Type B pancreatic cell (in vitro differentiated cells): ENCODE measurements around the gene PLXDC1. TPM values are rescaled to one million over a fixed set of nuclear protein-coding genes. Genes with fewer than 3 reads are reported as not detected.

ENCODE experiments used
- DNase-seq: peaks from one replicate; pipeline ENCODE4 v3.0.0; 2021; ENCODE audit warnings: mixed read lengths; ENCODE audit not compliant: unreplicated experiment; ENCODE audit errors: extremely low spot score
- H3K27ac Mint-ChIP-seq: 2 replicates; pipeline ENCODE4 v1.8.0; 2021; ENCODE audit warnings: mild to moderate bottlenecking, mixed read lengths
- H3K27me3 Mint-ChIP-seq: 2 replicates; pipeline ENCODE4 v1.8.0; 2021; ENCODE audit warnings: mixed read lengths
- H3K36me3 Mint-ChIP-seq: 2 replicates; pipeline ENCODE4 v1.8.0; 2021; ENCODE audit warnings: mixed read lengths
- H3K4me1 Mint-ChIP-seq: one replicate; pipeline ENCODE4 v1.8.0; 2021; ENCODE audit warnings: mixed read lengths; ENCODE audit not compliant: unreplicated experiment
- H3K4me3 Mint-ChIP-seq: 2 replicates; pipeline ENCODE4 v1.8.0; 2021; ENCODE audit warnings: mild to moderate bottlenecking, mixed read lengths
- H3K9me3 Mint-ChIP-seq: 2 replicates; pipeline ENCODE4 v1.8.0; 2021; ENCODE audit warnings: mixed read lengths
- total RNA-seq: library from RNA; stranded (reverse); gene quantifications from 2 replicates; pipeline ENCODE4 v1.2.1, GENCODE V29; 2021; ENCODE audit warnings: low replicate concordance
- TF ChIP-seq, protein P1 (sequence below): fragments of 200-600 bp; sonication (generic); conservative IDR thresholded peaks from 2 replicates; pipeline ENCODE4 v1.5.0; 2021; ENCODE audit warnings: antibody characterized with exemption, mild to moderate bottlenecking

PLXDC1 gene
- total RNA-seq, 1 donor from 2014 or later = 5.0 TPM

DNA sequence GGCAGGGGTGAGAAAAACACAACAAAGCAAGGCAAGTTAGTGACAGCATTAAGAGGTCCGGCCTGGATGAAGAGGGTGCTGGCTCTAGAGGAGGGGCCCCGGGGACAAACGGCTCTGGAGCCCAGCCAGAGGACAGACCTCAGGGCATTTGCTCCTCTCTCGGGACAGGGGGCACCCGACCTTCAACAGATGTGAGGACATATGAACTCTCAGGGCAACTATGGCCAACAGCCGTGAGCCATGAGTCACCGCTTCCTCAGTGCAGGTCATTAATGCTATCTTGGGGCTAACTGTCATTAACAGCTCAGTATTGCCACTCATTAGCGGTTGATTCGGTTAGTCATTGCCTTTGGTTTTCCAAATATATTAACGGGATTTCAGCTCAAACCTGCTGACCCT is 24.3 kb upstream of the PLXDC1 start:
- no peaks in the 10 kb centered on the region for H3K4me1 Mint-ChIP-seq
- H3K36me3 Mint-ChIP-seq = peaks cover 5% of the 10 kb centered on the region
- H3K27me3 Mint-ChIP-seq = no peaks in the 10 kb centered on the region
- no peak overlapping the region for H3K27ac Mint-ChIP-seq
- no peak for DNase-seq
- TF ChIP-seq, protein P1, sequence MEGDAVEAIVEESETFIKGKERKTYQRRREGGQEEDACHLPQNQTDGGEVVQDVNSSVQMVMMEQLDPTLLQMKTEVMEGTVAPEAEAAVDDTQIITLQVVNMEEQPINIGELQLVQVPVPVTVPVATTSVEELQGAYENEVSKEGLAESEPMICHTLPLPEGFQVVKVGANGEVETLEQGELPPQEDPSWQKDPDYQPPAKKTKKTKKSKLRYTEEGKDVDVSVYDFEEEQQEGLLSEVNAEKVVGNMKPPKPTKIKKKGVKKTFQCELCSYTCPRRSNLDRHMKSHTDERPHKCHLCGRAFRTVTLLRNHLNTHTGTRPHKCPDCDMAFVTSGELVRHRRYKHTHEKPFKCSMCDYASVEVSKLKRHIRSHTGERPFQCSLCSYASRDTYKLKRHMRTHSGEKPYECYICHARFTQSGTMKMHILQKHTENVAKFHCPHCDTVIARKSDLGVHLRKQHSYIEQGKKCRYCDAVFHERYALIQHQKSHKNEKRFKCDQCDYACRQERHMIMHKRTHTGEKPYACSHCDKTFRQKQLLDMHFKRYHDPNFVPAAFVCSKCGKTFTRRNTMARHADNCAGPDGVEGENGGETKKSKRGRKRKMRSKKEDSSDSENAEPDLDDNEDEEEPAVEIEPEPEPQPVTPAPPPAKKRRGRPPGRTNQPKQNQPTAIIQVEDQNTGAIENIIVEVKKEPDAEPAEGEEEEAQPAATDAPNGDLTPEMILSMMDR = no peak
- no peaks in the 10 kb centered on the region for H3K9me3 Mint-ChIP-seq
- no peak overlapping the region for H3K4me3 Mint-ChIP-seq

DNA sequence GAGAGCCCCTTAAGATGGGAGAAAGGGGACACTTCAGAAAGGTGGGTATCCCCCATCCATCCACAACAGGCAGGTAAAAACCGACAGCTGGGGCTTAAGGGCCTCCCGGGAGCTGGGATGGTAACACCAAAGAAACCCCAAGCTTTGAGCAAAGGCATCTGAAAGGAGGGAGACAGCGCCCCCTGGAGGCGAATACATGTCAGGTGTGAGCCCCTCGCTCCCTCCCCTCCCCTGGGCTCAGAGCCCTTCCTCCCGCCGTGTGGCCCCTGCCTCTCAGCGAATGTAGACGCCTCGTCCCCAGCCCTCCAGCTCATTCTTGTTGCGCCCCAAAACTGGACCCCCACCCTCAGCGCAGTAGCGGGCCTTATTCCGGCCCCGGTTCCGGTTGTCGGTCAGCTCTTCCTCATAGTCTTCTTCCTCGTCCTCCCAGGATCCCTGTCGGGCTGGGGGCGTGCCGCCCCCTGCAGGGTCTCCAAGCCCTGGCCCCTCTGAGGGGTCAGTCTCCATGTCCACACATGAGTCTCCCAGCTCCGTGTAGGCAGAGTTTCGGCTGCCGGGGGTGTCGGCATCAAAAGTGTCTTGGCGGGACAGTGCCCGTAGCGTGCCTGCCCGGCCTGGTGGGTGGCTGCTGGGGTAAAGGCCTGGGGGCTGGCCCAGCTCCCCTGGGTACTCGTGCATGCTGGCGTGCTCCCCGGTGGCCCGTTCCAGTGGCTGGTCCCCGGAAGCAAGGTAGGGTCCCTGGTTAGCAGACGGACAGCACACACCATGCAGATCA is 23.7 kb upstream of the PLXDC1 start:
- TF ChIP-seq, protein P1 = peak; percentile 95
- Mint-ChIP-seq H3K9me3 (no peaks in the 10 kb centered on the region), H3K27me3 (no peaks in the 10 kb centered on the region), H3K27ac (no peak overlapping the region), H3K4me3 (no peak overlapping the region), H3K4me1 (no peaks in the 10 kb centered on the region), H3K36me3 (peaks cover 5% of the 10 kb centered on the region)
- no peak for DNase-seq

DNA sequence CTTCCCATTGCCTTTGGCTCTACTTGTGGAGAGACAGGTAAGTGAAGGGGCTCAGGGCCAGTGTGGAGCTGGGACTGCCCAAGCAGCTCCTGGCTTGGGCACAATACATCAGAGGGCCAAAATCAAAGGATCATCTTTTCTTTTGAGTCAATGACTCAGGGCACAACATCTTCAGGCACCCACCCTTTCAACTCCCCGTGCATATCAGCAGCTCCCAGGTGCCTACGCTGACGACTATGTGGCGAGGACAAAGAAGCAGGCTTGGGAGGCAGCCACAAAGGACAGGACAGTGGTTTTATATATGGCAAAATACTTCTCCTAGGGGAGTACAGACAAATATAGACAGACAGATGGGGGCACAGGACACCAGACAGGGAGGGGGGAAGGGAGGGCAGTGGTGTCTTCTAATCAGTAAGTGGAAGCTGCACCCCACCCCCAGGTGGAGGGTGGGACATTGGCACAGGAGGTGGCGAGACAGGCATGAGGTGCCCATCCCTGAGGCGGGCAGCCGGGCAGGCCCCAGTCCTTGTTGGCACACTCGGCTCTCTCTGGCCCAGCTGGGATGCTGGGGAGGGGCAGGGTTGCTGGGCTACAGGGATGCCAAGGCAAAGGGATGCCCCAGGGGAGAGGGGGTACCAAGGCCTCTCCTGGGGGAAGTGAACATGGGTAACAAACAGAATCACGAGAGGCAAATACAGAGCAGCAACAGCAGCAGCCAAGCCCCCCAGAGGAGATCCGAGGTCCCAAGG is 22.3 kb upstream of the PLXDC1 start:
- H3K36me3 Mint-ChIP-seq = peaks cover 5% of the 10 kb centered on the region
- H3K27me3 Mint-ChIP-seq = peaks cover 4% of the 10 kb centered on the region
- H3K27ac Mint-ChIP-seq = no peak overlapping the region
- no peak overlapping the region for H3K4me3 Mint-ChIP-seq
- no peak for DNase-seq
- no peaks in the 10 kb centered on the region for H3K4me1 Mint-ChIP-seq
- no peaks in the 10 kb centered on the region for H3K9me3 Mint-ChIP-seq
- TF ChIP-seq, protein P1 = no peak

DNA sequence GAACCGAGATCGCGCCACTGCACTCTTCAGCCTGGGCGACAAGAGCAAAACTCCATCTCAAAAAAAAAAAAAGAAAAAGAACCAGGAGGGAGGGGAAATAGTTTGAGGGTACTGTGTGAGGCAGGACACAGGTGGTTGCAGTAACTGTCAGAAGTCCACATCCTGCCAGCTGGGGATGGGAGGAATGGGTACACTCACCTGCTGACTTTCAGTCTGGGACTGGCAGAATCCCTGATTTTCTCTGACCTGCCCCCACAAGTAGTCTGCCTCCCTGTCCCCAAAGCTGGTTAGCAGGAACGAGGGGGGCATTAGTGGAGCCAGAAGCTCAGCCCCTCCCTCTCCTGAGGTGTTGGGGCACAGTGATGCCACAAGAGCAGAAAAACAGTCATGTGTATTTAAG is 21.6 kb upstream of the PLXDC1 start:
- TF ChIP-seq, protein P1 = no peak
- Mint-ChIP-seq H3K27ac (no peak overlapping the region), H3K27me3 (peaks cover 4% of the 10 kb centered on the region), H3K4me1 (no peaks in the 10 kb centered on the region), H3K4me3 (no peak overlapping the region), H3K36me3 (peaks cover 5% of the 10 kb centered on the region), H3K9me3 (no peaks in the 10 kb centered on the region)
- DNase-seq = no peak

DNA sequence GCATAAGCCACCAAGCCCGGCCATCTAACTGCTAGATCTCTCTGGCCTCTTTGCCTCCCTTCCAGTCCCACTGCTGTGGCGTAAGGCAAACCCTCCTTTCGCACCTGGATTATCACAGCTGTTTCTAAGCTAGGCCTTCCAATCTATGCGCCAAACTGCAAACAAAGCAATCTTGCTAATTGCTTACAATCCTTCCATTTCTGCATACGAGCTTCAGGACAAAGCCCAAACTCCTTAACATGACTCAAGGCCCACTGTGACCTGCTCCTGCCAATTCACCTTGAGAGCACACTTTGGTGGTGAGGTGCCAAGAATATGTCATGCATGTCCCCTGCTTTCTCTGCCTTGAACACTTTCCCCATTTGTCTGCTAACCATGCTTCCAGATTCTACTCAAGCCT is 20.5 kb upstream of the PLXDC1 start:
- Mint-ChIP-seq H3K9me3 (no peaks in the 10 kb centered on the region), H3K4me1 (peaks cover 5% of the 10 kb centered on the region), H3K36me3 (peaks cover 5% of the 10 kb centered on the region), H3K4me3 (no peak overlapping the region), H3K27me3 (peaks cover 9% of the 10 kb centered on the region), H3K27ac (no peak overlapping the region)
- TF ChIP-seq, protein P1 = no peak
- DNase-seq = no peak
